HFF-Myc (cell line): Measurements from ENCODE around the gene LSAMP.

ENCODE experiments used
- DNase-seq: peaks from one replicate; pipeline ENCODE4 v3.0.0-alpha.2; 2011; ENCODE audit warnings: low read depth; ENCODE audit errors: extremely low read depth
- H3K4me3 ChIP-seq: replicated peaks from 2 replicates; pipeline ENCODE4 v1.5.1; 2011; ENCODE audit warnings: low read depth, mild to moderate bottlenecking, control low read depth, low read length
- CTCF ChIP-seq: IDR thresholded peaks from 2 replicates; pipeline ENCODE4 v1.5.1; 2012; ENCODE audit warnings: mild to moderate bottlenecking, low read depth, low read length, control low read depth; ENCODE audit errors: missing control alignments

LSAMP gene

GRCh38 chr3:116124166-116124565 lies 321.1 kb downstream of the LSAMP start:
- no peak for DNase-seq
- no peak for TF ChIP-seq CTCF
- no peak overlapping the region for H3K4me3 ChIP-seq

- no peak for DNase-seq
- TF ChIP-seq CTCF: no peak
- H3K4me3 ChIP-seq: no peak overlapping the region
Measured at GRCh38 chr3:116118475-116119169, 326.7 kb downstream of the LSAMP start.

- no peak for TF ChIP-seq CTCF
- H3K4me3 ChIP-seq: no peak overlapping the region
- DNase-seq: no peak
Measured at GRCh38 chr3:116114586-116114985, 330.7 kb downstream of the LSAMP start.

GRCh38 chr3:116112696-116113095 lies 332.6 kb downstream of the LSAMP start:
- H3K4me3 ChIP-seq: no peak overlapping the region
- no peak for DNase-seq
- TF ChIP-seq CTCF: no peak

GRCh38 chr3:116111765-116112164 lies 333.5 kb downstream of the LSAMP start:
- TF ChIP-seq CTCF: no peak
- no peak for DNase-seq
- no peak overlapping the region for H3K4me3 ChIP-seq

GRCh38 chr3:116103868-116104530 lies 341.3 kb downstream of the LSAMP start:
- DNase-seq: no peak
- no peak overlapping the region for H3K4me3 ChIP-seq
- no peak for TF ChIP-seq CTCF

GRCh38 chr3:116102037-116102436 lies 343.2 kb downstream of the LSAMP start:
- no peak for DNase-seq
- TF ChIP-seq CTCF: no peak
- H3K4me3 ChIP-seq: no peak overlapping the region
